HG03558 (cell line): ENCODE results near the gene FAM83G.
"Not testable (repeated sequence)": the region's sequence is repeated elsewhere in the genome, so short reads cannot be mapped to it uniquely, and the experiment has no call there.

Experiments
- ATAC-seq: cut with Tn5 transposase; IDR thresholded peaks from one replicate; pipeline ENCODE4 v1.9.1; 2021; ENCODE audit warnings: moderate number of reproducible peaks; ENCODE audit not compliant: unreplicated experiment; ENCODE audit errors: extremely low read depth

The FAM83G gene

GRCh38 chr17:19023209-19023999 is 18.8 kb upstream of the FAM83G start:
- ATAC-seq = no peak

GRCh38 chr17:19022747-19023146 is 18.2 kb upstream of the FAM83G start:
- no peak for ATAC-seq

GRCh38 chr17:19022128-19022527 is 17.6 kb upstream of the FAM83G start:
- no peak for ATAC-seq

- no peak for ATAC-seq
Observed at GRCh38 chr17:19021622-19022083, 17.1 kb upstream of the FAM83G start.

- not testable (repeated sequence) for ATAC-seq
Observed at GRCh38 chr17:19021011-19021621, 16.6 kb upstream of the FAM83G start.

- ATAC-seq = no peak
Observed at GRCh38 chr17:19020016-19020415, 15.5 kb upstream of the FAM83G start.

- ATAC-seq = no peak
Observed at GRCh38 chr17:19019041-19019941, 14.7 kb upstream of the FAM83G start.

GRCh38 chr17:19018600-19018950 is 14.0 kb upstream of the FAM83G start:
- no peak for ATAC-seq

GRCh38 chr17:19017804-19018599 is 13.4 kb upstream of the FAM83G start:
- ATAC-seq = no peak

GRCh38 chr17:19017401-19017800 is 12.8 kb upstream of the FAM83G start:
- no peak for ATAC-seq

- no peak for ATAC-seq
Observed at GRCh38 chr17:19016881-19017280, 12.3 kb upstream of the FAM83G start.

GRCh38 chr17:19016297-19016696 is 11.7 kb upstream of the FAM83G start:
- ATAC-seq = no peak

- no peak for ATAC-seq
Observed at GRCh38 chr17:19015428-19015827, 10.9 kb upstream of the FAM83G start.

- no peak for ATAC-seq
Observed at GRCh38 chr17:19014628-19015215, 10.2 kb upstream of the FAM83G start.

- no peak for ATAC-seq
Observed at GRCh38 chr17:19013806-19014627, 9.5 kb upstream of the FAM83G start.

- ATAC-seq = no peak
Observed at GRCh38 chr17:19013226-19013625, 8.7 kb upstream of the FAM83G start.

- no peak for ATAC-seq
Observed at GRCh38 chr17:19012171-19013080, 7.9 kb upstream of the FAM83G start.

GRCh38 chr17:19011581-19011980 is 7.0 kb upstream of the FAM83G start:
- ATAC-seq = no peak
